Hepatic stellate cell (primary cell): Measurements from ENCODE around the gene PSTPIP1.
A peak's percentile ranks its signal among the peaks of the same experiment; 100 is the strongest.

Source experiments
- DNase-seq: peaks from one replicate; pipeline ENCODE4 v3.0.0; 2011; ENCODE audit warnings: low spot score

The PSTPIP1 gene

GRCh38 chr15:77042955-77043920, 48.3 kb downstream of the PSTPIP1 start:
- no peak for DNase-seq

- no peak for DNase-seq
These were observed 49.5 kb downstream of the PSTPIP1 start for GRCh38 chr15:77044228-77045042.

GRCh38 chr15:77045985-77046384, 51.1 kb downstream of the PSTPIP1 start:
- no peak for DNase-seq

GRCh38 chr15:77046704-77047412, 51.9 kb downstream of the PSTPIP1 start:
- DNase-seq: no peak

GRCh38 chr15:77048135-77048876, 53.4 kb downstream of the PSTPIP1 start:
- DNase-seq: peak; percentile 57

GRCh38 chr15:77052556-77052955, 57.6 kb downstream of the PSTPIP1 start:
- no peak for DNase-seq

- DNase-seq: no peak
These were observed 58.8 kb downstream of the PSTPIP1 start for GRCh38 chr15:77053709-77054108.

GRCh38 chr15:77057072-77057471, 62.1 kb downstream of the PSTPIP1 start:
- DNase-seq: no peak

- DNase-seq: no peak
These were observed 62.8 kb downstream of the PSTPIP1 start for GRCh38 chr15:77057685-77058084.

GRCh38 chr15:77058468-77058867, 63.5 kb downstream of the PSTPIP1 start:
- no peak for DNase-seq

GRCh38 chr15:77059786-77060361, 64.9 kb downstream of the PSTPIP1 start:
- no peak for DNase-seq

GRCh38 chr15:77060546-77060945, 65.6 kb downstream of the PSTPIP1 start:
- no peak for DNase-seq

- no peak for DNase-seq
These were observed 68.3 kb downstream of the PSTPIP1 start for GRCh38 chr15:77063249-77063648.

GRCh38 chr15:77064063-77064462, 69.1 kb downstream of the PSTPIP1 start:
- no peak for DNase-seq

- no peak for DNase-seq
These were observed 69.8 kb downstream of the PSTPIP1 start for GRCh38 chr15:77064539-77065308.

- DNase-seq: peak; percentile 21
These were observed 72.2 kb downstream of the PSTPIP1 start for GRCh38 chr15:77066971-77067690.

- DNase-seq: no peak
These were observed 72.9 kb downstream of the PSTPIP1 start for GRCh38 chr15:77067691-77068367.

- DNase-seq: no peak
These were observed 73.7 kb downstream of the PSTPIP1 start for GRCh38 chr15:77068633-77069032.

GRCh38 chr15:77069521-77070121, 74.7 kb downstream of the PSTPIP1 start:
- DNase-seq: no peak
